ENCODE results near the gene KLF2. TPM values are rescaled to one million over a fixed set of nuclear protein-coding genes. Genes with fewer than 3 reads are reported as not detected.
"Not testable (repeated sequence)": the region's sequence is repeated elsewhere in the genome, so short reads cannot be mapped to it uniquely, and the experiment has no call there.

Gene KLF2
- total RNA-seq, 1 experiment from 2014 or later: 2.3 TPM

GRCh38 chr19:16297575-16298178 is 26.9 kb upstream of the KLF2 start:
- peaks cover 24% of the 10 kb centered on the region for H3K4me1 ChIP-seq
- 0 out of 2 replicates have a peak, but pooled peaks cover 2% of the 10 kb centered on the region for H3K9me3 ChIP-seq (replicated peaks)
- H3K4me3 ChIP-seq: no peak overlapping the region
- no peak overlapping the region for H3K27ac ChIP-seq
- no peaks in the 10 kb centered on the region for H3K36me3 ChIP-seq
- H3K27me3 ChIP-seq: no peaks in the 10 kb centered on the region
- DNase-seq: no peak

GRCh38 chr19:16298334-16298733 is 26.3 kb upstream of the KLF2 start:
- no peak for DNase-seq
- peaks cover 20% of the 10 kb centered on the region for H3K4me1 ChIP-seq
- H3K9me3 ChIP-seq (replicated peaks): 0 out of 2 replicates have a peak, but pooled peaks cover 2% of the 10 kb centered on the region
- H3K4me3 ChIP-seq: no peak overlapping the region
- H3K27ac ChIP-seq: no peak overlapping the region
- H3K27me3 ChIP-seq: no peaks in the 10 kb centered on the region
- H3K36me3 ChIP-seq: no peaks in the 10 kb centered on the region

- Histone ChIP-seq H3K9me3 (replicated peaks) (0 out of 2 replicates have a peak, but pooled peaks cover 2% of the 10 kb centered on the region), H3K27me3 (peaks cover 3% of the 10 kb centered on the region; the same call in 1 of the 2 replicates), H3K36me3 (no peaks in the 10 kb centered on the region), H3K27ac (no peak overlapping the region), H3K4me3 (no peak overlapping the region), H3K4me1 (peaks cover 20% of the 10 kb centered on the region; the same call in 1 of the 2 replicates)
- peak; percentile 53 to 65 for DNase-seq
These were observed 22.5 kb upstream of the KLF2 start for GRCh38 chr19:16301999-16302694.

- Histone ChIP-seq H3K9me3 (replicated peaks) (no peaks in the 10 kb centered on the region), H3K4me1 (peaks cover 20% of the 10 kb centered on the region; the same call in 1 of the 2 replicates), H3K27ac (no peak overlapping the region), H3K4me3 (no peak overlapping the region), H3K27me3 (peaks cover 3% of the 10 kb centered on the region; the same call in 1 of the 2 replicates), H3K36me3 (no peaks in the 10 kb centered on the region)
- no peak for DNase-seq
These were observed 20.9 kb upstream of the KLF2 start for GRCh38 chr19:16303755-16304154.

- not testable (repeated sequence) for H3K9me3 ChIP-seq (replicated peaks); H3K27me3 ChIP-seq; H3K27ac ChIP-seq; H3K4me3 ChIP-seq; H3K36me3 ChIP-seq
- DNase-seq: peak in 1 of 2 experiments; percentile 52
- H3K4me1 ChIP-seq: peaks cover 20% of the 10 kb centered on the region; the same call in 1 of the 2 replicates
These were observed 20.1 kb upstream of the KLF2 start for GRCh38 chr19:16304511-16304910.

GRCh38 chr19:16305060-16305459 is 19.6 kb upstream of the KLF2 start:
- H3K9me3 ChIP-seq (replicated peaks); H3K4me3 ChIP-seq; DNase-seq; H3K27ac ChIP-seq; H3K27me3 ChIP-seq; H3K36me3 ChIP-seq: not testable (repeated sequence)
- peaks cover 20% of the 10 kb centered on the region; the same call in 1 of the 2 replicates for H3K4me1 ChIP-seq

GRCh38 chr19:16306728-16307402 is 17.8 kb upstream of the KLF2 start:
- Histone ChIP-seq H3K4me1 (peaks cover 19% of the 10 kb centered on the region; the same call in 1 of the 2 replicates), H3K27ac (no peak overlapping the region)
- no peak for DNase-seq

GRCh38 chr19:16308081-16308480 is 16.5 kb upstream of the KLF2 start:
- no peak overlapping the region for H3K4me3 ChIP-seq
- no peaks in the 10 kb centered on the region for H3K36me3 ChIP-seq
- no peaks in the 10 kb centered on the region for H3K9me3 ChIP-seq (replicated peaks)
- H3K27ac ChIP-seq: no peak overlapping the region
- DNase-seq: no peak
- peaks cover 3% of the 10 kb centered on the region; the same call in 1 of the 2 replicates for H3K27me3 ChIP-seq
- peaks cover 12% of the 10 kb centered on the region; the same call in 1 of the 2 replicates for H3K4me1 ChIP-seq

More at GRCh38 chr19:16306728-16307402, 17.8 kb upstream of the KLF2 start:
- peaks cover 3% of the 10 kb centered on the region; the same call in 1 of the 2 replicates for H3K27me3 ChIP-seq
- H3K4me3 ChIP-seq: no peak overlapping the region
- no peaks in the 10 kb centered on the region for H3K9me3 ChIP-seq (replicated peaks)
- H3K36me3 ChIP-seq: no peaks in the 10 kb centered on the region

GRCh38 chr19:16309643-16310042 is 15.0 kb upstream of the KLF2 start:
- H3K36me3 ChIP-seq: no peaks in the 10 kb centered on the region
- DNase-seq: no peak
- peaks cover 7% of the 10 kb centered on the region; the same call in 1 of the 2 replicates for H3K4me1 ChIP-seq

GRCh38 chr19:16315825-16316505 is 8.7 kb upstream of the KLF2 start:
- H3K27me3 ChIP-seq: no peaks in the 10 kb centered on the region
- H3K27ac ChIP-seq: peak overlapping the region; percentile 77
- H3K4me3 ChIP-seq: no peak overlapping the region
- peak; percentile 83 to 88 for DNase-seq
- no peaks in the 10 kb centered on the region for H3K9me3 ChIP-seq (replicated peaks)
- H3K36me3 ChIP-seq: no peaks in the 10 kb centered on the region
- H3K4me1 ChIP-seq: peaks cover 39% of the 10 kb centered on the region

More at GRCh38 chr19:16309643-16310042, 15.0 kb upstream of the KLF2 start:
- Histone ChIP-seq H3K4me3 (no peak overlapping the region), H3K27ac (no peak overlapping the region), H3K9me3 (replicated peaks) (no peaks in the 10 kb centered on the region), H3K27me3 (peaks cover 3% of the 10 kb centered on the region; the same call in 1 of the 2 replicates)

GRCh38 chr19:16316506-16316882 is 8.1 kb upstream of the KLF2 start:
- Histone ChIP-seq H3K9me3 (replicated peaks) (no peaks in the 10 kb centered on the region), H3K36me3 (no peaks in the 10 kb centered on the region), H3K27me3 (no peaks in the 10 kb centered on the region), H3K4me3 (no peak overlapping the region), H3K27ac (peak overlapping the region; percentile 77), H3K4me1 (peaks cover 44% of the 10 kb centered on the region)
- peak; percentile 71 to 75 for DNase-seq

GRCh38 chr19:16319481-16319880 is 5.1 kb upstream of the KLF2 start:
- no peaks in the 10 kb centered on the region for H3K27me3 ChIP-seq
- H3K4me1 ChIP-seq: peaks cover 54% of the 10 kb centered on the region
- H3K9me3 ChIP-seq (replicated peaks): no peaks in the 10 kb centered on the region
- H3K4me3 ChIP-seq: no peak overlapping the region
- H3K27ac ChIP-seq: peak overlapping the region; percentile 84
- H3K36me3 ChIP-seq: no peaks in the 10 kb centered on the region
- DNase-seq: peak; percentile 97 to 98

GRCh38 chr19:16320987-16321386 is 3.6 kb upstream of the KLF2 start:
- Histone ChIP-seq H3K27me3 (no peaks in the 10 kb centered on the region), H3K4me3 (no peak overlapping the region), H3K4me1 (peaks cover 42% of the 10 kb centered on the region), H3K36me3 (no peaks in the 10 kb centered on the region), H3K27ac (no peak overlapping the region), H3K9me3 (replicated peaks) (no peaks in the 10 kb centered on the region)
- DNase-seq: no peak

GRCh38 chr19:16325161-16325527 is 518 bp downstream of the KLF2 start:
- peaks cover 21% of the 10 kb centered on the region for H3K4me1 ChIP-seq
- H3K27ac ChIP-seq: peak overlapping the region; percentile 71
- no peaks in the 10 kb centered on the region for H3K27me3 ChIP-seq

More at GRCh38 chr19:16325161-16325527, 518 bp downstream of the KLF2 start:
- Histone ChIP-seq H3K36me3 (peaks cover 2% of the 10 kb centered on the region; the same call in 1 of the 2 replicates), H3K9me3 (replicated peaks) (no peaks in the 10 kb centered on the region), H3K4me3 (peak overlapping the region; percentile 94)
- peak; percentile 61 to 68 for DNase-seq

Data from SJCRH30 (cell line).